ELR (cell line): Measurements from ENCODE around the gene AHRR.

Experiments
- DNase-seq: peaks from one replicate; pipeline ENCODE4 v3.0.0-alpha.2; 2015; ENCODE audit warnings: low read depth

The AHRR gene

GRCh38 chr5:443239-444151 lies 122.0 kb downstream of the AHRR start:
- DNase-seq: no peak

- no peak for DNase-seq
These were observed 122.7 kb downstream of the AHRR start for GRCh38 chr5:444226-444625.

- no peak for DNase-seq
These were observed 124.1 kb downstream of the AHRR start for GRCh38 chr5:445591-445990.

- peak; percentile 43 for DNase-seq
These were observed 124.8 kb downstream of the AHRR start for GRCh38 chr5:446066-446882.

GRCh38 chr5:446883-447263 lies 125.4 kb downstream of the AHRR start:
- peak; percentile 73 for DNase-seq

- DNase-seq: no peak
These were observed 126.0 kb downstream of the AHRR start for GRCh38 chr5:447501-447900.

GRCh38 chr5:448061-448765 lies 126.7 kb downstream of the AHRR start:
- no peak for DNase-seq

- no peak for DNase-seq
These were observed 127.2 kb downstream of the AHRR start for GRCh38 chr5:448766-449090.

- no peak for DNase-seq
These were observed 127.6 kb downstream of the AHRR start for GRCh38 chr5:449151-449550.

- no peak for DNase-seq
These were observed 130.3 kb downstream of the AHRR start for GRCh38 chr5:451587-452458.

GRCh38 chr5:452978-453710 lies 131.6 kb downstream of the AHRR start:
- DNase-seq: no peak

GRCh38 chr5:453725-454481 lies 132.4 kb downstream of the AHRR start:
- no peak for DNase-seq

GRCh38 chr5:454936-455335 lies 133.4 kb downstream of the AHRR start:
- no peak for DNase-seq

GRCh38 chr5:455806-456205 lies 134.3 kb downstream of the AHRR start:
- DNase-seq: no peak

- DNase-seq: no peak
These were observed 135.1 kb downstream of the AHRR start for GRCh38 chr5:456351-457194.

- no peak for DNase-seq
These were observed 135.9 kb downstream of the AHRR start for GRCh38 chr5:457195-457961.

GRCh38 chr5:458547-459353 lies 137.2 kb downstream of the AHRR start:
- peak; percentile 90 for DNase-seq
